Activated T-helper 1 cell treated with Interleukin-2 at 50 U/mL for 16 hours (primary cell): ENCODE measurements around the gene RARA.
"Not testable (repeated sequence)": the region's sequence is repeated elsewhere in the genome, so short reads cannot be mapped to it uniquely, and the experiment has no call there.

ENCODE experiments used
- DNase-seq: peaks from one replicate; pipeline ENCODE4 v3.0.0-alpha.2; 2020; ENCODE audit warnings: low read depth

RARA gene

GRCh38 chr17:40376541-40376940, 67.6 kb downstream of the RARA start:
- not testable (repeated sequence) for DNase-seq

GRCh38 chr17:40377832-40378231, 68.9 kb downstream of the RARA start:
- no peak for DNase-seq

DNA sequence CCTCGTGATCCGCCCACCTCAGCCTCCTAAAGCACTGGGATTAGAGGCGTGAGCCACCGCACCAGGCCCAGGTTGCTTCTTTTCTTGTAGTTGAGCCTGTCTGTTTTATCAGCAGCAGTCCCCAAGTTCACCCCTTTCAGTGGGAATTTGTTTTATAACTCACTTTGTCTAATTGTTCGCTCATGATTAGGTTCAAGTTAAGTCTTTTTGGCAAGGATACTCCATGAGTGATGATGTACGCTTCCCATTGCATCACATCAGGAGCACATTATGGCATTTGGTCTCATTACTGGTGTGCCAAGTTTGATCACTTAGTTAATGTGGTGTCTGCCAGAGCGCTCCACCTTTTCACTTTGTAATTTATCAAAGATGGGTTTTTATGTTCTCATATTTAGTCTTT, 70.0 kb downstream of the RARA start:
- DNase-seq, result no peak

- no peak for DNase-seq
These were observed 73.3 kb downstream of the RARA start for GRCh38 chr17:40382251-40382650.

- not testable (repeated sequence) for DNase-seq
These were observed 77.6 kb downstream of the RARA start for GRCh38 chr17:40386555-40386954.

- no peak for DNase-seq
These were observed 90.2 kb downstream of the RARA start for GRCh38 chr17:40399185-40399584.

GRCh38 chr17:40402668-40403067, 93.7 kb downstream of the RARA start:
- DNase-seq, result no peak

DNA sequence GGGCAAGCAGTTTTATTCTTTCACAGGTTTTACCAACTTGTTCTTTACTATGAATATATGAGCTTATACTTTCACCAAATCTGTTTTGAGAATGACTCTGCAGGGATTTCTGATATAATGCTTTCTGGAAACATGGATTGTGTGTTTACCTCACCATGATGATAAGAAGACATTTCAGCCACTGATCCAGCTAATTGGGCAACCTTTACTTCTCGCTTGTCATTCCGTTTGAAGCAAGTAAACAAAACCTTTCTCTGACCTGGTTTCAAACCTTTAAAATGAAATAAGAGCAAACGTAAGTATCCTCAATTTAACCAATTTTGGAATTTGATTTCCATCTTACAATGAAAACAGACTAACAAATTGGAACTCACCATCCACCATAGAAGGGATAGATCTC, 95.0 kb downstream of the RARA start:
- DNase-seq, result no peak
